ENCODE data around the gene DCANP1. TPM values are rescaled to one million over a fixed set of nuclear protein-coding genes. Genes with fewer than 3 reads are reported as not detected.

The DCANP1 gene
- total and polyA plus RNA-seq, 10 of the 15 experiments (the other 5 are each of a cell fraction or from before 2014, with no cell fraction given) = 0.01 TPM; not detected in 9

DNA sequence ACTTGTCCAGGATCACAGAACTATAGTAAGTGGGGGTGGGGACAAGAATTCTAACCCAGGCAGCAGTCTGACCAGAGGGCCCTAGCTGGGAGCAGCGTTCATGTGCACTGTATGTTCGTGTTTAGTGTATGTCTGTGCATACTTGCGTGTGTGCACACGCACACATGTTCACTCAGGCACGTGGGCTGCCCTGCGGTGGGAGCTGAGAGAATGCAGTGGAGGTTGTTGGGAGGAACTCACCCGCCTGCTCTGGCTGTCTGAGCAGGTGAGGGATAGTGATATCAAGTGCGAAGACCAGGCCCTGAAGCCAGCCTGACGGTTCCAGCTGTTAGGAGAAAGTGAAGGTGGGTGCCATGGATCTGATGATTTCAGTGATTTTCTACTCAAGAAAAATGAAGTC lies 942 bp downstream of the DCANP1 start (continued):
- no peak for TF ChIP-seq JUND (IDR thresholded peaks at IDR 0.05; ENCODE audit: low read depth, low read length)

DNA sequence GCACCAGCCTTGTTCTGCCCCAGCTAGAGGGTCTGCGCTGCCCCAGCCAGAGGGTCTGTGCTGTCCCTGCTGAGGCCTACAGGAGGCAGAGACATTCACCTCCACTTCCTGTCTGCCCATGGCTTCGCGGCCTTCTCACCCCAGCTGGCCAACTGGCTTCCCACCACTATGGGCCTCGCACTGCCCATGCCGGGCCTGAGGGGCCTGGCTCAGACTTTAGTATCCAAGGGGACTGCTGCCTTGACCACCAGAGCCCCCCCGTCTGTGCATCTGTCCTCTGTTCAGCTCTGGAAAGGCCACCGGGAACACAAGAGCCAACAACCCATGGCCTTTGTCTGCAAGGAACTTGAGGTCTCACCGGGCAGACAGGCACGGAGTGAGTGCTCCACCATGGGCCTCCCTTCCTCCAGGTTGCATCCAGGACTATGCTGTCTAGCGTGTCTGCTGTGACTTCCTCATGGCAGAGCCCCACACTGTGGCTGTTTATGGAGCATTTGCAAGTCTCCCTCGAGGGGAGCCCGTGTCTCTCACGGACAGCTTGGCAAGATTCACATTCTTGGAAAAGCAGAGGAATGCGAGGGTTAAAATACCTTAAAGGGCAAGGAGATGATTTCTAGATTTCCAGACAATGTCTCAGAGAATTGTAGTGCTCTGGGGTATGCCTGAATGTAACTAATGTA lies 1.7 kb downstream of the DCANP1 start:
- H3K27ac ChIP-seq (ENCODE audit: control insufficient read depth, insufficient read depth) = no peak overlapping the region
- no peak overlapping the region for H3K4me2 ChIP-seq (ENCODE audit: control insufficient read depth, insufficient read depth)
- no peak overlapping the region for H2AFZ ChIP-seq (ENCODE audit: control insufficient read depth, low read depth, low read length)
- 51% methylated on average over 14 of the region's 14 CpGs for WGBS (ENCODE audit: insufficient coverage, insufficient replicate concordance, low lambda C conversion rate, missing lambda C conversion rate)
- no peaks in the 10 kb centered on the region for H3K36me3 ChIP-seq (ENCODE audit: control insufficient read depth in 2 of 2, insufficient read depth in 2 of 2, low read length in 1 of 2)
- H4K20me1 ChIP-seq (ENCODE audit: control insufficient read depth, insufficient read depth) = no peaks in the 10 kb centered on the region
- no TSS peak for BruUV-seq (replicated peaks)
- in situ Hi-C loops (cut with MboI) = no loop called here
- peaks cover 21% of the 10 kb centered on the region for H3K4me1 ChIP-seq (ENCODE audit: control insufficient read depth, insufficient read depth, low read length)
- H3K9me3 ChIP-seq (replicated peaks; ENCODE audit: control insufficient read depth, insufficient read depth, low read length) = no peaks in the 10 kb centered on the region; the same call in 2 of the 3 replicates
- H3K79me2 ChIP-seq (ENCODE audit: control insufficient read depth, insufficient read depth, low read length) = no peaks in the 10 kb centered on the region
- no peak for FAIRE-seq
- no peak overlapping the region for H3K9ac ChIP-seq (ENCODE audit: control insufficient read depth, insufficient read depth, low read length)
- ChIA-PET RAD21 (ENCODE audit: unreplicated experiment) (no interaction called here), POLR2A (no interaction called here), CTCF (interaction anchor here (0.6 to 4.2 kb wide), 5 partner anchors 12 to 121 kb away, joined by 3 to 22 read pairs (median 6); no protein-coding TSS in a partner anchor), SMC1A (ENCODE audit: uncharacterized antibody, unreplicated experiment) (interaction anchor here (1.3 kb wide), 1 partner anchor 10 kb away, joined by 3 read pairs; no protein-coding TSS in a partner anchor)
- no peak for ATAC-seq
- no peak overlapping the region for H3K4me3 ChIP-seq
- no peak for DNase-seq (ENCODE audit: low read depth, low spot score)
- intact Hi-C loops (cut with micrococcal nuclease; ENCODE audit: unreplicated experiment) = no loop called here
- TF ChIP-seq POLR2AphosphoS2 (IDR thresholded peaks at IDR 0.05; ENCODE audit: low read depth, low read length) (no peak), FOS (IDR thresholded peaks at IDR 0.05; ENCODE audit: borderline replicate concordance, extremely low read depth, insufficient read length) (no peak), ZBTB40 (IDR thresholded peaks at IDR 0.05; ENCODE audit: borderline replicate concordance) (no peak), IKZF1 (conservative IDR thresholded peaks at IDR 0.05) (no peak)
- H3K27me3 ChIP-seq (replicated peaks in 1 of 2; ENCODE audit: control insufficient read depth in 2 of 2, insufficient read depth in 2 of 2, low read length in 1 of 2) = 0 out of 4 replicates have a peak, but pooled peaks cover 0 to 1% of the 10 kb centered on the region in 2 experiments

Measured in GM12878 (cell line).